GM12872 (cell line): Measurements from ENCODE around the gene CCDC192.

Experiments
- CTCF ChIP-seq: IDR thresholded peaks from 3 replicates; pipeline ENCODE4 v1.5.1; 2011; ENCODE audit warnings: low read depth, mild to moderate bottlenecking, low read length, moderate library complexity; ENCODE audit not compliant: insufficient read depth

Gene CCDC192

GRCh38 chr5:127694518-127695171, 8.5 kb upstream of the CCDC192 start:
- TF ChIP-seq CTCF: no peak

DNA sequence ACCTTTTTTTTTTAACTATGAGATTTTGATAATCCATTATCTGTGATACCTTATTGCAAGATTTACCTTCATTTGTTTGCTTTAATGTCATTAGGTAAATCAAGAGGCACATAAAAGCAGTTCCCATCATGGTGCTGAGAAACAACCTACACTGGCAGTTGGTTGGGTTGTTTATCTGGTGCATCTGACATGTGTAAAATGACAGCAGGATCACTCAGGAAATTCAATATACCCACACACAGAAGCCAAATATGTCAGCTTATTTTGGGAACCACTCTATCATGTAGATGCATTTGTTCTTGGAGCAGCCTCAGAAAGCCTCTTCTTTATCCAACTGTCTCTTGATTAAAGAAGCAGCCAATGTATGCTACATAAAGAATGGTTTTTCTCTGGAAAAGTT, 7.8 kb upstream of the CCDC192 start:
- TF ChIP-seq CTCF: no peak

DNA sequence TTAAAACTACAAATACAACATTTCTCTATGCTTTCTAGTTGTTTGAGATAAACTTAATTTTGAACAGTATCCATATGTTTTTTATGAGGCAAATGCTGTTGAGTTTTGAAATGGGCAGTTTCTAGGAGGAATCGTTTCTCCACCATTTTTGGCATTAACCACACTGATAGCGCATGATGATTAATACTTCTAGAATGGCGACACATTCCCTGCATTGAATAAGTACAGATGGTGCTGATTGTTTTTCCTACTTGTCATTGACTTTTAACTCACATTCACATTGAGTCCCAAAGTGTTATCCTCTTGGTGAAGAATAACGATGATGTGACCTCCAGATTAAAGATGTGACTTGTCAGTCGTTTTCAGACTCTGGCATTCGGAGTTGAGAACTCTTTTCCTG, 6.5 kb upstream of the CCDC192 start:
- TF ChIP-seq CTCF: no peak

GRCh38 chr5:127697894-127698600, 5.1 kb upstream of the CCDC192 start:
- TF ChIP-seq CTCF: no peak

- TF ChIP-seq CTCF: no peak
Measured at GRCh38 chr5:127699416-127699815, 3.8 kb upstream of the CCDC192 start.

GRCh38 chr5:127700237-127700766, 2.9 kb upstream of the CCDC192 start:
- TF ChIP-seq CTCF: no peak

DNA sequence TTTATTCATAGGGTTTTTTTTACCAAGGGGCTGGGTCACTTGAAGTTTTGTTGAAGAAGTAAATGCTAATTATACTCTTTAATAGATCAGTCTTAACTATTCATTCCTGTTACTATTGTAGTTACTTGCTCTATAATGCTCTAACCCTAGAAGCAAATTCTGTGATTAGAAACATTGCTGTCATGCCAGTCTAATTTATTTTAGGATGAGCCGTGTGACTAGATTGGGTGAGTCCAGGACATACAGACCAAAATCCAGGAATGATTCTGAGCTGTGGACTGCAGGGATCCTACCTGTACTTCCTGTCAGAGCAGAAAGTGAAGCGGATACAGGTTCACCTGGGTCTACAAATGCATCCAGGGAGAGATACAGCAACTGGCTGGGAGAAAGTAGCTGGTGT, 757 bp upstream of the CCDC192 start:
- no peak for TF ChIP-seq CTCF
